H9 (cell line): Measurements from ENCODE around the gene MLLT6. TPM values are rescaled to one million over a fixed set of nuclear protein-coding genes. Genes with fewer than 3 reads are reported as not detected.

Experiments used
- DNase-seq: peaks from one replicate; pipeline ENCODE4 v3.0.0-alpha.2; 2017
- H2AFZ ChIP-seq: one replicate; pipeline ENCODE4 v1.6.1; 2013; ENCODE audit warnings: mild to moderate bottlenecking, low read length, control low read depth, moderate library complexity
- H2AK5ac ChIP-seq: 2 replicates; pipeline ENCODE4 v1.6.1; 2013; ENCODE audit warnings: low read length, control low read depth, mixed read lengths; ENCODE audit not compliant: insufficient read length
- H2BK120ac ChIP-seq: one replicate; pipeline ENCODE4 v1.6.1; 2013; ENCODE audit warnings: low read depth, mild to moderate bottlenecking, low read length, control low read depth, inconsistent platforms; ENCODE audit not compliant: poor library complexity, severe bottlenecking
- H2BK12ac ChIP-seq: 2 replicates; pipeline ENCODE4 v1.6.1; 2013; ENCODE audit warnings: low read length, control low read depth, mixed read lengths, low read depth; ENCODE audit not compliant: insufficient read length
- H2BK15ac ChIP-seq: 2 replicates; pipeline ENCODE4 v1.6.1; 2013; ENCODE audit warnings: low read depth, low read length, control low read depth
- H2BK20ac ChIP-seq: one replicate; pipeline ENCODE4 v1.6.1; 2013; ENCODE audit warnings: low read depth, mild to moderate bottlenecking, low read length, control low read depth, inconsistent platforms; ENCODE audit not compliant: poor library complexity, severe bottlenecking
- H2BK5ac ChIP-seq: 2 replicates; pipeline ENCODE4 v1.6.1; 2013; ENCODE audit warnings: low read length, control low read depth, mixed read lengths; ENCODE audit not compliant: insufficient read length
- H3K14ac ChIP-seq: 2 replicates; pipeline ENCODE4 v1.6.1; 2013; ENCODE audit warnings: low read length, control low read depth; ENCODE audit not compliant: insufficient read depth
- H3K18ac ChIP-seq: 2 replicates; pipeline ENCODE4 v1.6.1; 2013; ENCODE audit warnings: low read depth, mild to moderate bottlenecking, mixed read lengths, low read length, control low read depth; ENCODE audit not compliant: insufficient read length
- H3K23ac ChIP-seq: 2 replicates; pipeline ENCODE4 v1.6.1; 2013; ENCODE audit warnings: low read length, control low read depth, mixed read lengths, low read depth; ENCODE audit not compliant: insufficient read length
- H3K23me2 ChIP-seq: 2 replicates; pipeline ENCODE4 v1.6.1; 2013; ENCODE audit warnings: low read depth, mild to moderate bottlenecking, mixed read lengths, low read length, control low read depth; ENCODE audit not compliant: insufficient read length, poor library complexity, severe bottlenecking
- H3K27ac ChIP-seq: 2 replicates; pipeline ENCODE4 v1.5.1; 2013; ENCODE audit warnings: low read length, control low read depth, mixed read lengths, low read depth; ENCODE audit not compliant: insufficient read length
- H3K27me3 ChIP-seq: 2 replicates; pipeline ENCODE4 v1.6.1; 2013; ENCODE audit warnings: low read length, control low read depth, inconsistent platforms; ENCODE audit not compliant: insufficient read depth
- H3K4ac ChIP-seq: 2 replicates; pipeline ENCODE4 v1.6.1; 2013; ENCODE audit warnings: low read depth, mild to moderate bottlenecking, control low read depth, inconsistent platforms, low read length, moderate library complexity
- H3K4me1 ChIP-seq: 2 replicates; pipeline ENCODE4 v1.6.1; 2013; ENCODE audit warnings: low read length, control low read depth, inconsistent platforms; ENCODE audit not compliant: insufficient read depth
- H3K4me2 ChIP-seq: 2 replicates; pipeline ENCODE4 v1.6.1; 2013; ENCODE audit warnings: low read length, control low read depth, mixed read lengths; ENCODE audit not compliant: insufficient read length, insufficient read depth
- H3K56ac ChIP-seq: 2 replicates; pipeline ENCODE4 v1.6.1; 2013; ENCODE audit warnings: low read depth, mild to moderate bottlenecking, mixed read lengths, low read length, control low read depth; ENCODE audit not compliant: insufficient read length
- H3K79me1 ChIP-seq: 2 replicates; pipeline ENCODE4 v1.6.1; 2013; ENCODE audit warnings: low read depth, mild to moderate bottlenecking, moderate library complexity, low read length, control low read depth, inconsistent platforms; ENCODE audit not compliant: insufficient read depth, poor library complexity, severe bottlenecking
- H3K79me2 ChIP-seq: 2 replicates; pipeline ENCODE4 v1.6.1; 2013; ENCODE audit warnings: low read length, control low read depth, inconsistent platforms; ENCODE audit not compliant: insufficient read depth
- H3K9ac ChIP-seq: 2 replicates; pipeline ENCODE4 v1.6.1; 2013; ENCODE audit warnings: low read length, control low read depth, mixed read lengths; ENCODE audit not compliant: insufficient read length; ENCODE audit errors: extremely low read depth
- H3K9me3 ChIP-seq: one replicate; pipeline ENCODE4 v1.6.1; 2013; ENCODE audit warnings: low read depth, low read length, inconsistent platforms; ENCODE audit not compliant: control insufficient read depth
- H3T11ph ChIP-seq: one replicate; pipeline ENCODE4 v1.6.1; 2013; ENCODE audit warnings: mild to moderate bottlenecking, low read length, control low read depth, inconsistent platforms
- H4K20me1 ChIP-seq: one replicate; pipeline ENCODE4 v1.6.1; 2013; ENCODE audit not compliant: control insufficient read depth, insufficient read length, insufficient read depth
- H4K5ac ChIP-seq: 2 replicates; pipeline ENCODE4 v1.6.1; 2013; ENCODE audit warnings: low read depth, mild to moderate bottlenecking, mixed read lengths, low read length, control low read depth; ENCODE audit not compliant: insufficient read length
- H4K8ac ChIP-seq: replicated peaks from 2 replicates; pipeline ENCODE4 v1.6.1; 2013; ENCODE audit warnings: low read length, control low read depth, mixed read lengths, low read depth; ENCODE audit not compliant: insufficient read length
- H4K91ac ChIP-seq: 2 replicates; pipeline ENCODE4 v1.6.1; 2013; ENCODE audit warnings: low read depth, mild to moderate bottlenecking, moderate library complexity, mixed read lengths, low read length, control low read depth; ENCODE audit not compliant: insufficient read length
- H3K27ac Mint-ChIP-seq, 3 experiments: 2 replicates in 2 of 3; 3 replicates in 1 of 3; pipeline ENCODE4 v1.8.0; 2020 to 2021; ENCODE audit warnings: mixed read lengths in 3 of 3, mild to moderate bottlenecking in 1 of 3, moderate library complexity in 1 of 3
- H3K27me3 Mint-ChIP-seq: 2 replicates; pipeline ENCODE4 v1.8.0; 2021; ENCODE audit warnings: low read depth, mild to moderate bottlenecking, moderate library complexity, mixed read lengths
- H3K36me3 Mint-ChIP-seq, 3 experiments: 2 replicates in 2 of 3; 3 replicates in 1 of 3; pipeline ENCODE4 v1.8.0; 2020 to 2021; ENCODE audit warnings: low read depth in 3 of 3, mixed read lengths in 3 of 3; ENCODE audit not compliant: insufficient read depth in 1 of 3
- H3K4me1 Mint-ChIP-seq, 2 experiments: 2 replicates each; pipeline ENCODE4 v1.8.0; 2020; ENCODE audit warnings: mixed read lengths in 2 of 2
- H3K4me3 Mint-ChIP-seq, 2 experiments: 2 replicates in 1 of 2; 3 replicates in 1 of 2; pipeline ENCODE4 v1.8.0; 2020 to 2021; ENCODE audit warnings: mild to moderate bottlenecking in 2 of 2, mixed read lengths in 2 of 2, moderate library complexity in 1 of 2
- H3K9me3 Mint-ChIP-seq, 2 experiments: 2 replicates in 1 of 2; 3 replicates in 1 of 2; pipeline ENCODE4 v1.8.0; 2020; ENCODE audit warnings: mild to moderate bottlenecking in 2 of 2, mixed read lengths in 2 of 2, moderate library complexity in 1 of 2
- CTCF ChIP-seq: fragments of 200-600 bp; sonication (generic); conservative IDR thresholded peaks from 3 replicates; pipeline ENCODE4 v1.8.0; 2021; ENCODE audit warnings: antibody characterized with exemption, mild to moderate bottlenecking
- WGBS: extraction: QIAGEN DNeasy Blood & Tissue Kit; methylation state at CpG from one replicate; pipeline ENCODE4 v1.1.7; 2013; ENCODE audit warnings: missing lambda C conversion rate, low lambda C conversion rate, mixed read lengths; ENCODE audit not compliant: insufficient read length; ENCODE audit errors: extremely low coverage; 5-methylcytosine and 5-hydroxymethylcytosine counted together
- total RNA-seq: library from RNA; stranded (reverse); gene quantifications from 2 replicates; pipeline ENCODE4 v1.2.1, GENCODE V29; 2021

The MLLT6 gene
- total RNA-seq, 1 experiment from 2014 or later = 26.4 TPM

GRCh38 chr17:38709864-38710603 is 5.0 kb downstream of the MLLT6 start:
- peaks cover 64% of the 10 kb centered on the region for H3K27me3 Mint-ChIP-seq
- H3T11ph ChIP-seq = no peak overlapping the region
- H3K4ac ChIP-seq = no peak overlapping the region
- WGBS = no CpG with 5 or more reads among the region's 13 CpGs
- H4K8ac ChIP-seq = no peak overlapping the region
- no peak overlapping the region for H4K5ac ChIP-seq
- no peak overlapping the region for H3K23ac ChIP-seq
- H3K27ac ChIP-seq = no peak overlapping the region
- no peak overlapping the region for H2AFZ ChIP-seq
- H3K36me3 Mint-ChIP-seq = peaks cover 0 to 13% (median 3%) of the 10 kb centered on the region in 3 experiments
- H3K4me2 ChIP-seq = no peak overlapping the region
- H3K9me3 ChIP-seq = no peaks in the 10 kb centered on the region
- H2BK15ac ChIP-seq = no peak overlapping the region
- DNase-seq = peak; percentile 27
- H3K23me2 ChIP-seq = peaks cover 12% of the 10 kb centered on the region
- no peaks in the 10 kb centered on the region; a peak in 1 of 5 replicates for H3K9me3 Mint-ChIP-seq
- H3K4me3 Mint-ChIP-seq = no peak overlapping the region; a peak in 1 of 5 replicates
- no peak overlapping the region for H4K91ac ChIP-seq
- peaks cover 37 to 70% of the 10 kb centered on the region in 2 experiments for H3K4me1 Mint-ChIP-seq
- no peak overlapping the region for H3K27ac Mint-ChIP-seq
- H3K79me2 ChIP-seq = no peaks in the 10 kb centered on the region
- peaks cover 23% of the 10 kb centered on the region; the same call in 1 of the 2 replicates for H3K27me3 ChIP-seq
- no peak overlapping the region for H3K56ac ChIP-seq
- peaks cover 7% of the 10 kb centered on the region; the same call in 1 of the 2 replicates for H3K4me1 ChIP-seq
- no peak overlapping the region for H2AK5ac ChIP-seq
- H3K79me1 ChIP-seq = no peaks in the 10 kb centered on the region
- no peak overlapping the region for H2BK12ac ChIP-seq
- H2BK20ac ChIP-seq = no peak overlapping the region
- H3K14ac ChIP-seq = no peak overlapping the region
- no peak overlapping the region for H3K9ac ChIP-seq
- H2BK5ac ChIP-seq = no peak overlapping the region
- no peak for TF ChIP-seq CTCF
- no peak overlapping the region for H3K18ac ChIP-seq
- no peaks in the 10 kb centered on the region for H4K20me1 ChIP-seq
- H2BK120ac ChIP-seq = no peak overlapping the region
